Measurements from ENCODE around the gene PTPRN2.

DNA sequence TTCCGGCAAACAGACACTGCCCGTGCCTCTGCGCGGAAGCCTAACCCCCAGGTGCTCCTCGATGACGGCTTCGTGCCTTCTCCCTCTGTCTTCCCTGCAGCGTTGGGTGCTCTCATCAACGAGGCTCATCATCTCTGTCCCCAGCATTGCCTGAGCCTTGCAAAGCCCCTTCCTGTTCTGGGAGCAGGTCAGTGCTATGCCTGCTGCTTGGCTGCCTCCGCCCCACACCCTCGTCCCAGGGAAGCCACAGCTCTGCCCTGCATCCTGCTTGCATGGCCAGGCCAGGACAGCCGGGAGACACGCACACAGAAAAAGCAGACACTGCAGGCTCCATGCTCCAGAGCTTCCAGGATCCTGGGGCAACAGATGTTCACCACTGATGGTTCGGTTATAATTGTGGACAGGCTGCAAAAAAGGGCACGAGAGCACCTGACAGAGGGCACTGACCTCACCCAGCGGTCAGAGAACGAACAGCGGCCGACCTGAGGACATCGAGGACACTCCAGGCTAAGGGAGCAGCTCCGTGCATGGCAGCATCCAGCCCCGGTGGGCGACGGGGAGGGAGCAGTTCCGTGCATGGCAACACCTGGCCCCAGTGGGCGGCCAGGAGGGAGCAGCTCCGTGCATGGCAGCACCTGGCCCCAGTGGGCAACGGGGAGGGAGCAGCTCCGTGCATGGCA is 265.5 kb downstream of the PTPRN2 start:
- TF ChIP-seq, protein P1, sequence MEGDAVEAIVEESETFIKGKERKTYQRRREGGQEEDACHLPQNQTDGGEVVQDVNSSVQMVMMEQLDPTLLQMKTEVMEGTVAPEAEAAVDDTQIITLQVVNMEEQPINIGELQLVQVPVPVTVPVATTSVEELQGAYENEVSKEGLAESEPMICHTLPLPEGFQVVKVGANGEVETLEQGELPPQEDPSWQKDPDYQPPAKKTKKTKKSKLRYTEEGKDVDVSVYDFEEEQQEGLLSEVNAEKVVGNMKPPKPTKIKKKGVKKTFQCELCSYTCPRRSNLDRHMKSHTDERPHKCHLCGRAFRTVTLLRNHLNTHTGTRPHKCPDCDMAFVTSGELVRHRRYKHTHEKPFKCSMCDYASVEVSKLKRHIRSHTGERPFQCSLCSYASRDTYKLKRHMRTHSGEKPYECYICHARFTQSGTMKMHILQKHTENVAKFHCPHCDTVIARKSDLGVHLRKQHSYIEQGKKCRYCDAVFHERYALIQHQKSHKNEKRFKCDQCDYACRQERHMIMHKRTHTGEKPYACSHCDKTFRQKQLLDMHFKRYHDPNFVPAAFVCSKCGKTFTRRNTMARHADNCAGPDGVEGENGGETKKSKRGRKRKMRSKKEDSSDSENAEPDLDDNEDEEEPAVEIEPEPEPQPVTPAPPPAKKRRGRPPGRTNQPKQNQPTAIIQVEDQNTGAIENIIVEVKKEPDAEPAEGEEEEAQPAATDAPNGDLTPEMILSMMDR (IDR thresholded peaks at IDR 0.05): no peak
- TF ChIP-seq EP300 (IDR thresholded peaks at IDR 0.05; ENCODE audit: borderline replicate concordance in 1 of 2, low read depth in 1 of 2, low read length in 1 of 2): no peak
- no peak for TF ChIP-seq CHD2 (IDR thresholded peaks at IDR 0.05; ENCODE audit: low read length, partially characterized antibody)
- no peak for TF ChIP-seq YY1 (IDR thresholded peaks at IDR 0.05; ENCODE audit: low read depth)
- TF ChIP-seq FOXM1 (IDR thresholded peaks at IDR 0.05; ENCODE audit: low read depth): no peak
- TF ChIP-seq POLR2AphosphoS5 (IDR thresholded peaks at IDR 0.05; ENCODE audit: low read depth, low read length): no peak
- no peak for TF ChIP-seq ELF1 (IDR thresholded peaks at IDR 0.05)
- TF ChIP-seq RFX5 (IDR thresholded peaks at IDR 0.05; ENCODE audit: low read length): no peak
- TF ChIP-seq TEAD4 (IDR thresholded peaks at IDR 0.05; ENCODE audit: borderline replicate concordance, insufficient read depth): no peak
- TF ChIP-seq TCF12 (IDR thresholded peaks at IDR 0.05): no peak
- no peak for TF ChIP-seq TAF1 (IDR thresholded peaks at IDR 0.05; ENCODE audit: borderline replicate concordance, low read depth, low read length)
- TF ChIP-seq GABPA (IDR thresholded peaks at IDR 0.05; ENCODE audit: low read depth): no peak
- TF ChIP-seq, protein P2, sequence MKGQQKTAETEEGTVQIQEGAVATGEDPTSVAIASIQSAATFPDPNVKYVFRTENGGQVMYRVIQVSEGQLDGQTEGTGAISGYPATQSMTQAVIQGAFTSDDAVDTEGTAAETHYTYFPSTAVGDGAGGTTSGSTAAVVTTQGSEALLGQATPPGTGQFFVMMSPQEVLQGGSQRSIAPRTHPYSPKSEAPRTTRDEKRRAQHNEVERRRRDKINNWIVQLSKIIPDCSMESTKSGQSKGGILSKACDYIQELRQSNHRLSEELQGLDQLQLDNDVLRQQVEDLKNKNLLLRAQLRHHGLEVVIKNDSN (IDR thresholded peaks at IDR 0.05; ENCODE audit: borderline replicate concordance, low read depth): no peak
